ENCODE measurements around the gene EXOC6B. TPM values are rescaled to one million over a fixed set of nuclear protein-coding genes. Genes with fewer than 3 reads are reported as not detected.

Gene EXOC6B
- total RNA-seq, 1 donor, result 40.2 TPM

DNA sequence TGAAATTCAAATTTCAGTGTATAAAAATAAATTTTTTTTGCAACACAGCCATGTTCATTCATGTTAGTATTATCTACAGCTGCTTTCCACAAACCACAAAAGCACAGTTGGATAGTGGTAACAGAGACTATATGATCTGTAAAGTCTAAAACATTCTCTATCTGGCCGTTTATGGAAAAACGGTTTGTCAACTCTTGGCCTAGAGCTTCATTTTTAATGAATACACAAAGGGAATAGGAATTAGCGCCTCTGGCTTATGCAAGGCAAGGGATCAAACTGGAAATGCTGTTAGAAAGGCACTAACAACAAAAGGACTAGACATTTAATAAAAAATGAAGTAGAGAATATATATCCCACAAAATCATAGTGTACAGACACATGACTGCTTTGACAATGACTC lies 211.9 kb downstream of the EXOC6B start:
- H3K4me3 ChIP-seq (ENCODE audit: low read depth, low read length), result no peak overlapping the region
- DNase-seq (ENCODE audit: low read depth), result no peak
- TF ChIP-seq, protein P1, sequence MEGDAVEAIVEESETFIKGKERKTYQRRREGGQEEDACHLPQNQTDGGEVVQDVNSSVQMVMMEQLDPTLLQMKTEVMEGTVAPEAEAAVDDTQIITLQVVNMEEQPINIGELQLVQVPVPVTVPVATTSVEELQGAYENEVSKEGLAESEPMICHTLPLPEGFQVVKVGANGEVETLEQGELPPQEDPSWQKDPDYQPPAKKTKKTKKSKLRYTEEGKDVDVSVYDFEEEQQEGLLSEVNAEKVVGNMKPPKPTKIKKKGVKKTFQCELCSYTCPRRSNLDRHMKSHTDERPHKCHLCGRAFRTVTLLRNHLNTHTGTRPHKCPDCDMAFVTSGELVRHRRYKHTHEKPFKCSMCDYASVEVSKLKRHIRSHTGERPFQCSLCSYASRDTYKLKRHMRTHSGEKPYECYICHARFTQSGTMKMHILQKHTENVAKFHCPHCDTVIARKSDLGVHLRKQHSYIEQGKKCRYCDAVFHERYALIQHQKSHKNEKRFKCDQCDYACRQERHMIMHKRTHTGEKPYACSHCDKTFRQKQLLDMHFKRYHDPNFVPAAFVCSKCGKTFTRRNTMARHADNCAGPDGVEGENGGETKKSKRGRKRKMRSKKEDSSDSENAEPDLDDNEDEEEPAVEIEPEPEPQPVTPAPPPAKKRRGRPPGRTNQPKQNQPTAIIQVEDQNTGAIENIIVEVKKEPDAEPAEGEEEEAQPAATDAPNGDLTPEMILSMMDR (IDR thresholded peaks at IDR 0.05; ENCODE audit: insufficient read depth, low read depth, low read length), result no peak

DNA sequence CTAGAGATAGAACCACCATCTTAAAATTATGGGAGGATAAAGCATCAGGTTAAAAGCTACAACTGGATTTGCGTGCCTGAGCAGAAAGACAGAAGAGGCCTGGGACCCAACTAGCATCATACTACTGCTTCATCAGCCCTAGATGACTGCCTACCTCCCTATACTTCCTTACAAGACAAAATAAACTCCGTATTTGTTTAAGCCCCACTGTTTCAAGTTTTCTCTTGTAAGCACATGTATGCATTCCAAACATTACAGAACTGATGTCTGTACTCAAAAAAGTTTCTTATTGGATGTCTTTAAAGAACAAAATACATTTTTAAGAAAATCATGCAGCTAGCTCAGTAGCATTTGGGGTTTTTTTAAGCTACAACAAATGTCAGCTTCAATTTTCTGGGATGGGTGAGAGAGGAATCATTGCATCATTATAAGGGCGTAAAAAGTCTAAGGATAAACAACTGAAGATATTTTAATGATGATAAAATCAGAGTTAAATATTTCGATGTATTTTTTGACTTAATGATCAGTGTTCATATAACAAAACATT lies 213.1 kb downstream of the EXOC6B start:
- TF ChIP-seq, protein P1 (IDR thresholded peaks at IDR 0.05; ENCODE audit: insufficient read depth, low read depth, low read length), result no peak
- no peak overlapping the region for H3K4me3 ChIP-seq (ENCODE audit: low read depth, low read length)
- peak; percentile 25 for DNase-seq (ENCODE audit: low read depth)

DNA sequence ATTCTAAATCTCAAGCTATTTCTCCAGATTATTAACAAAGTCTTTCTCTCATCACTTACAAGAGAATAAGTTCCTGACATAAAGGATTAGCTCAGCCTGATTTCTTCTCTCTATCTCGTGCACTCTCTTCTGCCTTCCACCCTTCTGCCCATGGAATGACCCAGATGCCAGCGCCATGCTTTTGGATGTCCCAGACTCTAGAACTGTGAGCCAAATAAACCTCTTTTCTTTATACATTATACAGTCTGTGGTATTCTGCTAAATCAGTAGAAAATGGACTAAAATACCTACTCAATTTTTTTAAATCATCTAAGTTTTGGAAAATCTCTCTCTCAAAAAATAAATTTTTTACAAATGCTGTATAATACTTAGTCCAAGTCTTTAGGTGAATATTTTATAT lies 218.6 kb downstream of the EXOC6B start:
- no peak overlapping the region for H3K4me3 ChIP-seq (ENCODE audit: low read depth, low read length)
- DNase-seq (ENCODE audit: low read depth), result no peak
- TF ChIP-seq, protein P1 (IDR thresholded peaks at IDR 0.05; ENCODE audit: insufficient read depth, low read depth, low read length), result no peak

DNA sequence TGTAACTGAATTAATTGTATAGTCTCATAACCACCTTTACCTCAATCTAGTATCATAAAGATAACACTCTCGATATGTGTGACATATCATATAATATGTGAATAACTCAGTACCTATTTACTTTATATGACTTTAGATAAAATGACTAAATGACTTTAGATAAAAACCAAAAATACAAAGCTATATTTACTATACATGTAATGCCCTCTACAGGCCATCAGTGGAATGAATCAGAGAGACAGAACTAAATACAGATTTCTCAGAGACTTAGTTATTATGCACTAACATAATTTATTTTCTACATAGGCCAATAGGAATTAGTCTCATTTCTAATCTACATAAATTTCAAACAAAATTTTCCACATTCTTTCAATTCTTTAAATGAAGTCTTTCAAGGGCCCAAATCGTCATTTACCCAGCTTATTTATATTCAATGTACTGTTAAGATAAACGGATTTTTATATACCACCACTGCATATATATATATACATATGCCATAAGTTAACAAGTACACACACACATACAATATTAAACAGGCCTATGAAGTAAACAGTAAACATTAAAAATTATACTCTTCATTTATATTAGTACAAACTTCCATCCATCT lies 219.9 kb downstream of the EXOC6B start:
- peak; percentile 26 for DNase-seq (ENCODE audit: low read depth)
- TF ChIP-seq, protein P1 (IDR thresholded peaks at IDR 0.05; ENCODE audit: insufficient read depth, low read depth, low read length), result peak; percentile 73

DNA sequence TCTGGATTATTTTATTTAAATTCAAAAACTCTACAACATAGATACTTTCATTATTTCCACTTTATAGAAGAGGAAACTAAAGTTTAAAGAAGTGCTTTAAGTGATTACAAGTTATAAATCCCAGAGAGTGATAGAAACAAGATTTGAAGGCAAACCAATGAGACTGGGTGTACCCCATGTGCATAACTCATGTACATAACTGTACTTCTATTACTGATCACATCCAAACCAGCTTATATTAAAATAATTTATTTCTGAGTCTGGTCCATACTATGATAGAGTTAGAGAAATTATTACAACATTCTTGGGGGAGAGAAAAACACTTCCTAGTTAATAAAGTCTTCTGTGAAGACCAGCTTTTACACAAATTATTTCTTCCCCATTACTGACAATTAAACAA lies 221.4 kb downstream of the EXOC6B start:
- H3K4me3 ChIP-seq (ENCODE audit: low read depth, low read length), result no peak overlapping the region
- TF ChIP-seq, protein P1 (IDR thresholded peaks at IDR 0.05; ENCODE audit: insufficient read depth, low read depth, low read length), result no peak
- no peak for DNase-seq (ENCODE audit: low read depth)

More for the DNA sequence above, 219.9 kb downstream of the EXOC6B start:
- no peak overlapping the region for H3K4me3 ChIP-seq (ENCODE audit: low read depth, low read length)

DNA sequence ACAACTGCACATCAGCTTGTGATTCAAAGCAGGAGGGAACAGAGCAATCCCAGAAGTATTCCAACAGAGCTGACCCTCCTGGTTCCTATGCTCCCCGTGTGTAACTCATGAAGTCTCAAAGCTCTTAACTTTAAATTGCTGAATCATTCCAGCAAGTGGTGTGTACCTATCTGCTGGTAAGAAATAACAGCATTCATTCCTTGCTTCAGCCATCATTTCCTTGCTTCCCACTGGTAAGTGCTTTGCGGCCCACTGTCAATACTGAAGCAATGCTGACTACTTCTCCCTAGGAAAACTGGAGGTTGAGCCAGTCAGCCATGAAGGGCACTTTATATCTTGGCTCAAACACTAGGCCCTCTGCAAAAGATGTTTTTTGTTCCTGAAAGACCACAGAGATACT lies 222.4 kb downstream of the EXOC6B start:
- TF ChIP-seq, protein P1 (IDR thresholded peaks at IDR 0.05; ENCODE audit: insufficient read depth, low read depth, low read length), result no peak
- H3K4me3 ChIP-seq (ENCODE audit: low read depth, low read length), result no peak overlapping the region
- DNase-seq (ENCODE audit: low read depth), result no peak

DNA sequence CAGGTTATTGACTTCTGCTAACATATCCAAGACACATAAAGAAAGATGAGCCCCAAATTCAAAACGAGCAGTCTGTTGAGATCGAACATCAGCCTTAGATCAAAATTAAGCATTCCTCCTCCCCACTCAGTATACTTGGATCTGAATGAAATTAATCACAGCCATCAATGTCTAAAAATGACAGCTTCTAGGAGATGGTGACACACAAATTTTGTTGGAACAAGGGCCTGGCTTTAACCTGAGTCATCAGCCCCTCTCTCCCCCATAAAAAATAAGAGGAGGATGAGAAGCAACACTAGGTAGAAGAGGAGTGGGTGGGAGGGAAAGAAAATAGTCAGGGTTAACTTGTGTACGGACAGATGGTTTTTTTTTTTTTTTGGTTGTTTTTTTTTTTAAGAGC lies 223.1 kb downstream of the EXOC6B start:
- no peak overlapping the region for H3K4me3 ChIP-seq (ENCODE audit: low read depth, low read length)

More for the DNA sequence above, 223.1 kb downstream of the EXOC6B start:
- DNase-seq (ENCODE audit: low read depth), result no peak
- TF ChIP-seq, protein P1 (IDR thresholded peaks at IDR 0.05; ENCODE audit: insufficient read depth, low read depth, low read length), result no peak
